A673 (cell line): ENCODE results near the gene DDX59. TPM values are rescaled to one million over a fixed set of nuclear protein-coding genes. Genes with fewer than 3 reads are reported as not detected.

ENCODE experiments used
- BruUV-seq: library from RNA; stranded (reverse); fragments of 400-500 nt; replicated peaks from 2 replicates; lab custom pipeline; 2021; lab: Mats Ljungman, UMichigan
- CTCF ChIA-PET: fragments of 300-600 bp; sonication (Branson Sonifier 250); formaldehyde crosslinking; loops from one replicate; lab custom pipeline; 2022; ENCODE audit warnings: antibody characterized with exemption; lab: Charles Lee
- POLR2A ChIA-PET: fragments of 300-600 bp; sonication (Branson Sonifier 250); formaldehyde crosslinking; loops from one replicate; lab custom pipeline; 2022; ENCODE audit warnings: antibody characterized with exemption; ENCODE audit not compliant: low non-redundant PET; lab: Charles Lee
- DNase-seq: peaks from one replicate; pipeline ENCODE4 v3.0.0-alpha.2; 2015; ENCODE audit warnings: low spot score
- H3K27ac ChIP-seq: fragments of 200-600 bp; sonication (generic); 2 replicates; pipeline ENCODE4 v1.5.1; 2016; ENCODE audit warnings: mixed run types, low read depth, mild to moderate bottlenecking, mixed read lengths, antibody characterized with exemption, low read length; ENCODE audit not compliant: poor library complexity, severe bottlenecking
- H3K27me3 ChIP-seq: fragments of 200-600 bp; sonication (generic); replicated peaks from 2 replicates; pipeline ENCODE4 v1.6.1; 2017; ENCODE audit warnings: mixed run types, low read depth, mild to moderate bottlenecking, mixed read lengths, antibody characterized with exemption, low read length; ENCODE audit not compliant: insufficient read depth, poor library complexity
- H3K36me3 ChIP-seq: fragments of 200-600 bp; sonication (generic); 2 replicates; pipeline ENCODE4 v1.6.1; 2016; ENCODE audit warnings: mixed run types, mild to moderate bottlenecking, mixed read lengths, antibody characterized with exemption, low read length; ENCODE audit not compliant: insufficient read depth, poor library complexity, severe bottlenecking
- H3K4me1 ChIP-seq: fragments of 200-600 bp; sonication (generic); 2 replicates; pipeline ENCODE4 v1.6.1; 2017; ENCODE audit warnings: mixed run types, mild to moderate bottlenecking, mixed read lengths, antibody characterized with exemption, low read length; ENCODE audit not compliant: insufficient read depth, poor library complexity, severe bottlenecking
- H3K4me3 ChIP-seq: fragments of 200-600 bp; sonication (generic); 2 replicates; pipeline ENCODE4 v1.5.1; 2016; ENCODE audit warnings: low read depth, mixed run types, mild to moderate bottlenecking, mixed read lengths, low read length; ENCODE audit not compliant: poor library complexity, severe bottlenecking
- H3K9me3 ChIP-seq: fragments of 200-600 bp; sonication (generic); 2 replicates; pipeline ENCODE4 v1.6.1; 2016; ENCODE audit warnings: mixed run types, low read depth, mild to moderate bottlenecking, mixed read lengths, antibody characterized with exemption, low read length; ENCODE audit not compliant: poor library complexity, severe bottlenecking
- EZH2 ChIP-seq: fragments of 200-600 bp; sonication (generic); IDR thresholded peaks from 2 replicates; pipeline ENCODE4 v1.6.1; 2017; ENCODE audit warnings: borderline replicate concordance, low read depth, mild to moderate bottlenecking, mixed read lengths, antibody characterized with exemption, low read length; ENCODE audit not compliant: poor library complexity, severe bottlenecking
- intact Hi-C: fragments of 100-400 bp; cut with micrococcal nuclease; formaldehyde crosslinking; loops from one replicate; pipeline ENCODE4 v1.10.0; 2022; ENCODE audit not compliant: unreplicated experiment
- total RNA-seq: library from RNA; stranded (reverse); gene quantifications from 2 replicates; pipeline ENCODE4 v1.2.3, GENCODE V29; 2021
- TF ChIP-seq, protein P1 (sequence below): fragments of 300-800, 200-600 bp; sonication (generic); conservative IDR thresholded peaks from 2 replicates; pipeline ENCODE4 v1.5.1; 2017; ENCODE audit warnings: low read depth, mild to moderate bottlenecking, antibody characterized with exemption, low read length, moderate library complexity, mixed read lengths

Gene DDX59
- total RNA-seq, 1 experiment from 2014 or later, result 17.4 TPM

DNA sequence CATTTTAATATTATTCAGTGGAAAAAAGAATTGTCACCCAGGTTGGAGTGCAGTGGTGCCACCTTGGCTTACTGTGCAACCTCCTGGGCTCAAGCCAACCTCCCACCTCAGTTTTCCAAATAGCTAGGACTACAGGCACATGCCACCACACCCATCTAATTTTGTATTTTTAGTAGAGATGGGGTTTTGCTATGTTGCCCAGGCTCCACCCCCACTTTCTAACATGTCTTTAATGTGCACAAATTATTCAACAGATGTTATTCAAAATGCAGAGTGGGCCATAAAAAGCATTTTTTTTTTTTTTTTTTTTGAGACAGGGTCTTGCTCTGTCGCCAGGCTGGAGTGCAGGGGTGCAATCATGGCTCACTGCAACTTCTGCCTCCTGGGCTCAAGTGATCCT, 17.3 kb downstream of the DDX59 start:
- intact Hi-C loops, result no loop called here
- H3K27ac ChIP-seq, result no peak overlapping the region
- ChIA-PET POLR2A (no interaction called here), CTCF (no interaction called here)
- no peaks in the 10 kb centered on the region for H3K9me3 ChIP-seq
- peaks cover 7% of the 10 kb centered on the region for H3K36me3 ChIP-seq
- DNase-seq, result no peak
- TF ChIP-seq EZH2, result no peak
- TF ChIP-seq, protein P1, sequence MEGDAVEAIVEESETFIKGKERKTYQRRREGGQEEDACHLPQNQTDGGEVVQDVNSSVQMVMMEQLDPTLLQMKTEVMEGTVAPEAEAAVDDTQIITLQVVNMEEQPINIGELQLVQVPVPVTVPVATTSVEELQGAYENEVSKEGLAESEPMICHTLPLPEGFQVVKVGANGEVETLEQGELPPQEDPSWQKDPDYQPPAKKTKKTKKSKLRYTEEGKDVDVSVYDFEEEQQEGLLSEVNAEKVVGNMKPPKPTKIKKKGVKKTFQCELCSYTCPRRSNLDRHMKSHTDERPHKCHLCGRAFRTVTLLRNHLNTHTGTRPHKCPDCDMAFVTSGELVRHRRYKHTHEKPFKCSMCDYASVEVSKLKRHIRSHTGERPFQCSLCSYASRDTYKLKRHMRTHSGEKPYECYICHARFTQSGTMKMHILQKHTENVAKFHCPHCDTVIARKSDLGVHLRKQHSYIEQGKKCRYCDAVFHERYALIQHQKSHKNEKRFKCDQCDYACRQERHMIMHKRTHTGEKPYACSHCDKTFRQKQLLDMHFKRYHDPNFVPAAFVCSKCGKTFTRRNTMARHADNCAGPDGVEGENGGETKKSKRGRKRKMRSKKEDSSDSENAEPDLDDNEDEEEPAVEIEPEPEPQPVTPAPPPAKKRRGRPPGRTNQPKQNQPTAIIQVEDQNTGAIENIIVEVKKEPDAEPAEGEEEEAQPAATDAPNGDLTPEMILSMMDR, result no peak
- no TSS peak for BruUV-seq
- H3K4me1 ChIP-seq, result no peaks in the 10 kb centered on the region
- no peaks in the 10 kb centered on the region for H3K27me3 ChIP-seq
- no peak overlapping the region for H3K4me3 ChIP-seq

GRCh38 chr1:200646515-200646914, 23.2 kb downstream of the DDX59 start:
- Histone ChIP-seq H3K27me3 (no peaks in the 10 kb centered on the region), H3K27ac (no peak overlapping the region), H3K4me1 (no peaks in the 10 kb centered on the region), H3K36me3 (peaks cover 7% of the 10 kb centered on the region), H3K4me3 (no peak overlapping the region), H3K9me3 (no peaks in the 10 kb centered on the region)
- intact Hi-C loops, result no loop called here
- no peak for DNase-seq
- BruUV-seq, result no TSS peak
- ChIA-PET POLR2A (no interaction called here), CTCF (no interaction called here)
- no peak for TF ChIP-seq EZH2
- TF ChIP-seq, protein P1, result no peak

DNA sequence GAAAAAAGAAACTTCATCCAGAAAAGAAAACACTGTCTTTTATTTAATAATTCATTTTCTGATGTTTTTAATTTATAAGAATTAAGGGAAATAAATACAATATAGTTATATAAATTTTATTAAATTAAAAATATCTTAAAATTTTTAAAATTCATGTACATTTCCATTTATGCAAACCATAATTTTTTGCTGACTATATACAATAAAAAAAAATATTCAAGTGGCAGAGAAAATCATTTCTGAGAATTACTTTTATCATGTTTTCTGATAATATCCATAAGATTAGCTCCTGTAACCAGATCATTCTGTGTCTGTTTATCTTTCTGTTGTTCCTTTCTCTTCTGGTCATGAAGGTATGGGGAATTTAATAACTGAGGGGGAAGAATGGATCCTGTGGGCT, 25.7 kb downstream of the DDX59 start:
- CTCF ChIA-PET, result no interaction called here
- Histone ChIP-seq H3K36me3 (peaks cover 7% of the 10 kb centered on the region), H3K4me3 (no peak overlapping the region), H3K9me3 (no peaks in the 10 kb centered on the region), H3K27me3 (no peaks in the 10 kb centered on the region), H3K4me1 (peaks cover 13% of the 10 kb centered on the region), H3K27ac (no peak overlapping the region)
- no TSS peak for BruUV-seq
- intact Hi-C loops, result no loop called here
- no peak for TF ChIP-seq EZH2
- TF ChIP-seq, protein P1, result no peak
- DNase-seq, result no peak
- POLR2A ChIA-PET, result no interaction called here
